ENCODE measurements around the gene LUM.

DNA sequence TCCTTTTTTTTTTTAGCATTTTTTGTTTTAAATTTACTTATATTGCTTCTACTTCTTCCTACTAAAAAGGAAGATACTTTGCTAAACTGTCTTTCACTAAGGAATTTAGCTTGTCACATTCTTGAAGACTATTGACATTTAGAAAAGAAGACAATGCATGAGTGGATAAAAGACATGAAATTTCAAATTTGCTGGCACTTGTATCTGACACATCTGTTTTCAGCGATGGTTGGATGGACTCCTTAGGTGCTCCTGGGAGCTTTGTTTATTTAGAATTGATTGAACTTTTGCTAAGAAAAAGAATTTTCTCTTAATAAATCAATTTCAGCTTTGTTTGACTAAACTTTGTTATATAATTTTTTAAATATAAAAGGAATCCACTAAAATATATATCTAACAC lies 50.2 kb downstream of the LUM start:
- no peak for TF ChIP-seq POLR2A (IDR thresholded peaks at IDR 0.05)
- TF ChIP-seq, protein P1, sequence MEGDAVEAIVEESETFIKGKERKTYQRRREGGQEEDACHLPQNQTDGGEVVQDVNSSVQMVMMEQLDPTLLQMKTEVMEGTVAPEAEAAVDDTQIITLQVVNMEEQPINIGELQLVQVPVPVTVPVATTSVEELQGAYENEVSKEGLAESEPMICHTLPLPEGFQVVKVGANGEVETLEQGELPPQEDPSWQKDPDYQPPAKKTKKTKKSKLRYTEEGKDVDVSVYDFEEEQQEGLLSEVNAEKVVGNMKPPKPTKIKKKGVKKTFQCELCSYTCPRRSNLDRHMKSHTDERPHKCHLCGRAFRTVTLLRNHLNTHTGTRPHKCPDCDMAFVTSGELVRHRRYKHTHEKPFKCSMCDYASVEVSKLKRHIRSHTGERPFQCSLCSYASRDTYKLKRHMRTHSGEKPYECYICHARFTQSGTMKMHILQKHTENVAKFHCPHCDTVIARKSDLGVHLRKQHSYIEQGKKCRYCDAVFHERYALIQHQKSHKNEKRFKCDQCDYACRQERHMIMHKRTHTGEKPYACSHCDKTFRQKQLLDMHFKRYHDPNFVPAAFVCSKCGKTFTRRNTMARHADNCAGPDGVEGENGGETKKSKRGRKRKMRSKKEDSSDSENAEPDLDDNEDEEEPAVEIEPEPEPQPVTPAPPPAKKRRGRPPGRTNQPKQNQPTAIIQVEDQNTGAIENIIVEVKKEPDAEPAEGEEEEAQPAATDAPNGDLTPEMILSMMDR (IDR thresholded peaks at IDR 0.05), result no peak

Measured in right lobe of liver (tissue), 4 donors.